ENCODE measurements around the gene VPS9D1. TPM values are rescaled to one million over a fixed set of nuclear protein-coding genes. Genes with fewer than 3 reads are reported as not detected.

Gene VPS9D1
- total RNA-seq, 3 donors from 2014 or later: 2.2 to 4.8 (median 2.9) TPM

DNA sequence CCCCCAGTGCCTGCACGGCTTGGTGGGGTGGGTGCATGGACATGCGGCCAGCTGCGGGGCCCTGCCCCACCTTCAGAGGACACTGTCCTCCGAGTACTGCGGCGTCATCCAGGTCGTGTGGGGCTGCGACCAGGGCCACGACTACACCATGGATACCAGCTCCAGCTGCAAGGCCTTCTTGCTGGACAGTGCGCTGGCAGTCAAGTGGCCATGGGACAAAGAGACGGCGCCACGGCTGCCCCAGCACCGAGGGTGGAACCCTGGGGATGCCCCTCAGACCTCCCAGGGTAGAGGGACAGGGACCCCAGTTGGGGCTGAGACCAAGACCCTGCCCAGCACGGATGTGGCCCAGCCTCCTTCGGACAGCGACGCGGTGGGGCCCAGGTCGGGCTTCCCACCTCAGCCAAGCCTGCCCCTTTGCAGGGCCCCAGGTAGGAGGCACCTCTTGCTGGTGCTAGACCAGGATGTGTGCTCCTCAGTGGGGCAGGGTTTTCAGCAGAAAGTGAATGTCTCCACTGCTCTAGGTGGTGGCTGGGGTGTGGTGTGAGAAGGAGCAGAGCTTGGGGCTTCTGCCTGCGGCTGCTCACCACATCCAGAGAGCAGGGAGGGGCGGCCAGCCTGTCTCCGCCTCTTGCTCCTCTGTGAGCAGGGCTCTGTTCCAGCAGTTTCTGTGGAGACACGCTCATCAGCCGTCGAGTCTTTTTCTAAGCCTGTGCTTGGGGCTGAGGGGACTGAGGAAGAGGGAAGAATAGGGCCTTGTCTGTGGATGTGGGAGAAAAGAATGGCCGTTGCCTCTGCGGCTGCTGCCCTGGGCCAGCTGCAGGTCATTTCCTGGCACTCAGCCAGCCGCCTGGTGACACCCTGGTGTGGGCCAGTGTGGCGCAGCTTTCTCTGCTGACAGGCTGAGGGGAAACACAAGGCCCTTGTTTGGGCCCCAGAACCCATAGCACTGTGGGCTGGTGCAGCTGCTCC lies 2.9 kb upstream of the VPS9D1 start:
- H3K4me3 Mint-ChIP-seq: peak overlapping the region; percentile 88
- ATAC-seq (peak; percentile 21 to 22), DNase-seq (peak; percentile 65)
- H3K36me3 Mint-ChIP-seq (ENCODE audit: insufficient read depth): peaks cover 19% of the 10 kb centered on the region
- no peaks in the 10 kb centered on the region for H3K27me3 Mint-ChIP-seq (ENCODE audit: low read depth)
- H3K4me1 Mint-ChIP-seq (ENCODE audit: low read depth): peaks cover 54% of the 10 kb centered on the region
- H3K9me3 Mint-ChIP-seq: no peaks in the 10 kb centered on the region

DNA sequence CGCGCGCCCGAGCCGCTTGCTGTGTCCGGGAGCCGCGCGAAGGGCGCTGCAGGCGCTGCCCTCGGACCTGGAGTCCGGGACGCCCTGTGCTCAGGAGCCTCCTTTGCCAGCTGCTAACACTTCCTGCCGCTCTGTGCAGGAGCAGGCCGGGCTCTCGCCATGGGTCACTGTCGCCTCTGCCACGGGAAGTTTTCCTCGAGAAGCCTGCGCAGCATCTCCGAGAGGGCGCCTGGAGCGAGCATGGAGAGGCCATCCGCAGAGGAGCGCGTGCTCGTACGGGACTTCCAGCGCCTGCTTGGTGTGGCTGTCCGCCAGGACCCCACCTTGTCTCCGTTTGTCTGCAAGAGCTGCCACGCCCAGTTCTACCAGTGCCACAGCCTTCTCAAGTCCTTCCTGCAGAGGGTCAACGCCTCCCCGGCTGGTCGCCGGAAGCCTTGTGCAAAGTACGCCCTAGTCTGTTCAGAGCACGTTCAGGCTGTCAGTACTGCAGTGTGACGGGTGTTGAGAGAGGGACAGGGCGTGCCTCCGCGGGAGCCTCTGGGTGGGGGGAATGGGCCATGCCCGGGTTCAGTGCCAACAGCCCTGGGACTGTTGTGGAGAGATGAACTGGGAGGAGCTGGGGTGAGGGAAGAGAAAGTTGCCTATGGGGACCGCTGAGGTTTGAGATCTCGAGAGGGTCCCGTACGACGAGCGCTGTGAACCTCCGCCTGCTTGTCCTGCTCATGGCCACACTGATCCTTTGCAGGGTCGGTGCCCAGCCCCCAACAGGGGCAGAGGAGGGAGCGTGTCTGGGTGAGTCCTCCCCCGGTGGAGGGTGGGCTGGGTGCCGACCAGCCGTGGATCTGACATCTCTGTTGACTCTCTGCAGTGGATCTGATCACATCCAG lies 1.9 kb upstream of the VPS9D1 start:
- peak overlapping the region; percentile 88 for H3K4me3 Mint-ChIP-seq
- H3K36me3 Mint-ChIP-seq (ENCODE audit: insufficient read depth): peaks cover 20% of the 10 kb centered on the region
- peaks cover 52% of the 10 kb centered on the region for H3K4me1 Mint-ChIP-seq (ENCODE audit: low read depth)
- ATAC-seq (peak; percentile 10 to 15), DNase-seq (peak; percentile 43)
- H3K27me3 Mint-ChIP-seq (ENCODE audit: low read depth): no peaks in the 10 kb centered on the region
- no peaks in the 10 kb centered on the region for H3K9me3 Mint-ChIP-seq

GRCh38 chr16:89721546-89722391 lies 1.1 kb upstream of the VPS9D1 start:
- peaks cover 12% of the 10 kb centered on the region for H3K36me3 Mint-ChIP-seq (ENCODE audit: insufficient read depth)
- peak overlapping the region; percentile 88 for H3K4me3 Mint-ChIP-seq
- DNase-seq (peak; percentile 86), ATAC-seq (peak; percentile 39 to 42)
- H3K27me3 Mint-ChIP-seq (ENCODE audit: low read depth): no peaks in the 10 kb centered on the region
- H3K9me3 Mint-ChIP-seq: no peaks in the 10 kb centered on the region
- peaks cover 43% of the 10 kb centered on the region for H3K4me1 Mint-ChIP-seq (ENCODE audit: low read depth)

DNA sequence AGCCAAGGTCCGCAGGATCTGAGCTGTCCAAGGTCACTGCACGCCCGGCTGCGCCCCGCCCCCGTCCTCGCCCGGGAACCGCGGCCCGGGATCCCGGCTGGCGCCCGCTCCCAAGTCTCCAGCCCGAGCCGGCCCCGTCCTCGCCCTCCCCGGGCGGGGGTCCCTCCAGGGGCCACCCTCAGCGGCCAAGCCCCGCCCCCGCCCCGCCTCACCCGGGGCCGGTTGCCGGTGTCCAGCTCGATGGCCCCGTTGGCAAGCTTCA lies 216 bp downstream of the VPS9D1 start:
- DNase-seq (peak; percentile 24), ATAC-seq (peak in 1 of 2 donors; percentile 0)
- Mint-ChIP-seq H3K4me3 (peak overlapping the region; percentile 79), H3K4me1 (ENCODE audit: low read depth) (peaks cover 40% of the 10 kb centered on the region), H3K27me3 (ENCODE audit: low read depth) (no peaks in the 10 kb centered on the region), H3K36me3 (ENCODE audit: insufficient read depth) (peaks cover 12% of the 10 kb centered on the region), H3K9me3 (no peaks in the 10 kb centered on the region)

- ATAC-seq: no peak
- no peak for DNase-seq
- Mint-ChIP-seq H3K4me3 (no peak overlapping the region), H3K27me3 (ENCODE audit: low read depth) (no peaks in the 10 kb centered on the region), H3K36me3 (ENCODE audit: insufficient read depth) (peaks cover 9% of the 10 kb centered on the region), H3K4me1 (ENCODE audit: low read depth) (peaks cover 21% of the 10 kb centered on the region), H3K9me3 (no peaks in the 10 kb centered on the region)
Measured at GRCh38 chr16:89717688-89718505, 2.8 kb downstream of the VPS9D1 start.

DNA sequence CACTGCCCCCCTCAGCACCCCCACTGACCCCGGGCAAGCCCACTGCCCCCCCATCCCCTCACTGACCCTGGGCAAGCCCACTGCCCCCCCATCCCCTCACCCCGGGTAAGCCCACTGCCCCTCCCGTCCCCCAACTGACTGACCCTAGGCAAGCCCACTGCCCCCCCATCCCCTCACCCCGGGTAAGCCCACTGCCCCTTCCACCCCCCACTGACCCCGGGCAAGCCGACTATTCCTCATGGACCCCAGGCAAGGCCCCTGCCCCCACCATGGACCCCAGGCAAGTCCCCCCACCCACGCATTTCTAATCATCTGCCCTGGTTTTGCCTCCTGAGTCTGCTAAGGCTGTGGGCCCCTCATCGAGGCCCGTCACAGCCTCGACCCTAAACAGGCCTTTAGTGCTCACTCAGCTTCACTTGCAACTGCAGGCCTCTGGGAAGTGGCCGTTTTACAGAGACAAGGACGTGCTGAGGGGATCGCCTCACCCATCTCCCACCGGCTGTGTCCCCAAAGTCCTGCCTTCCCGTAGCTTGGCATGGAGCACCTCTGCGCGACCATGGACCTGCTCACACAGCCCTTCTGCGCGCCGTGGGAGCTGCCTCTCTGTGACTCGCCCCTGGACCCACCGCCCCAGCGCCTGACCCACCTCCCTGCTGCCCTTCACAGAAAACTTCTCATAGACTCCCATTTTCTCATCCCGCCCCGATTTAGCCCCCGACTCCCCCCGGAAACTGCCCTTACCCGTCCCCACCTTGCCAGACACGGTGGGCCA lies 3.6 kb downstream of the VPS9D1 start:
- H3K36me3 Mint-ChIP-seq (ENCODE audit: insufficient read depth): peaks cover 6% of the 10 kb centered on the region
- H3K9me3 Mint-ChIP-seq: no peaks in the 10 kb centered on the region
- no peak overlapping the region for H3K4me3 Mint-ChIP-seq
- no peaks in the 10 kb centered on the region for H3K27me3 Mint-ChIP-seq (ENCODE audit: low read depth)
- DNase-seq (no peak), ATAC-seq (no peak)
- peaks cover 16% of the 10 kb centered on the region for H3K4me1 Mint-ChIP-seq (ENCODE audit: low read depth)

DNA sequence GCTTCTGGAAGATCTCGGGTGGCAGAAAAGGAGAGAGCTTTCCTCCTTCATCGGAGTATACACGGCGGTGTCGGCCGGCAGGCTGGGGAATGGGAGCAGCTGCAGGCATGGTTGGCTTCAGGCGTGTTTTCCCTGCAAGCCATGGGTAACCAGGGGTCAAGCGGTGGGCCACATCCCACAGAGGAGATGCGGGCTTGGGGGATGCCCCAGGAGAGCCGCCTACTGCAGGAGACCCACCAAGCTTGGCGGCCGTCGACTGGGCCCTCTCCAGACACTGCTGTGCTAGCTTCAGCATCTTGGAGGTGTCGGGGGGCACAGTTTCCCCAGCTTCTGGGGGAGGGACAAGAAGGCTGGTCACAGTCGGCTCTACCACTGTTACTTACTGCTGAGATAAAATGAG lies 4.2 kb downstream of the VPS9D1 start:
- no peak overlapping the region for H3K4me3 Mint-ChIP-seq
- no peaks in the 10 kb centered on the region for H3K27me3 Mint-ChIP-seq (ENCODE audit: low read depth)
- ATAC-seq (no peak), DNase-seq (no peak)
- H3K9me3 Mint-ChIP-seq: no peaks in the 10 kb centered on the region
- H3K36me3 Mint-ChIP-seq (ENCODE audit: insufficient read depth): peaks cover 6% of the 10 kb centered on the region
- peaks cover 16% of the 10 kb centered on the region for H3K4me1 Mint-ChIP-seq (ENCODE audit: low read depth)

DNA sequence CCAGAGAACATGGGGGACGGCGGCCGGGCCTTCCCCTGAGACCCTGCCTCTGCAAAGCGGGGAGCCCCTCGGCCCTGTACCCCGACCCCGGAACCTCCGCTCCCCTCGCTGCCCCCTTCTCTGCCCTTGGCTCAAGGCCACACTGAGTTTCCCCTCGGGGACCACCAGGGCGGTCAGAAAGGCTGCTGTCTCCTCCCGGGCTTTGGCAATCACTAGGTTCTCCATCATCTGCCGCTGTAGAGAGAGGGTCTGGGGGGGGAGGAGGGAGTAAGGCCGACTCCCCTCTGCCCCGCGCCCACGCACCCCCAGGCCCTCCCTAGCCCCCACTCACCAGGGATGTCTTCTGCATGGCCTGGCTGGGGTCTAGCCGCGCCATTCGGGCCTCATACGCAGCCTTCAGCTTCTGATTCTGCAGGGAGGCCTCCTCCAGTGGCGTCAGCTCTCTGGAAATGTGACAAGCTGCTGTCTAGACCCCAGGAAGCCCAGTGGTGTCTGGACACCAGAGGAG lies 8.4 kb downstream of the VPS9D1 start:
- no peaks in the 10 kb centered on the region for H3K9me3 Mint-ChIP-seq
- no peaks in the 10 kb centered on the region for H3K27me3 Mint-ChIP-seq (ENCODE audit: low read depth)
- H3K4me1 Mint-ChIP-seq (ENCODE audit: low read depth): no peaks in the 10 kb centered on the region
- DNase-seq (no peak), ATAC-seq (peak in 1 of 2 donors; percentile 20)
- peaks cover 3% of the 10 kb centered on the region for H3K36me3 Mint-ChIP-seq (ENCODE audit: insufficient read depth)
- peak overlapping the region; percentile 80 for H3K4me3 Mint-ChIP-seq

- Mint-ChIP-seq H3K4me3 (peak overlapping the region; percentile 80), H3K36me3 (ENCODE audit: insufficient read depth) (peaks cover 3% of the 10 kb centered on the region), H3K9me3 (no peaks in the 10 kb centered on the region), H3K27me3 (ENCODE audit: low read depth) (no peaks in the 10 kb centered on the region), H3K4me1 (ENCODE audit: low read depth) (no peaks in the 10 kb centered on the region)
- DNase-seq (peak; percentile 81), ATAC-seq (peak; percentile 84 to 85)
Measured at GRCh38 chr16:89711601-89712273, 9.0 kb downstream of the VPS9D1 start.

DNA sequence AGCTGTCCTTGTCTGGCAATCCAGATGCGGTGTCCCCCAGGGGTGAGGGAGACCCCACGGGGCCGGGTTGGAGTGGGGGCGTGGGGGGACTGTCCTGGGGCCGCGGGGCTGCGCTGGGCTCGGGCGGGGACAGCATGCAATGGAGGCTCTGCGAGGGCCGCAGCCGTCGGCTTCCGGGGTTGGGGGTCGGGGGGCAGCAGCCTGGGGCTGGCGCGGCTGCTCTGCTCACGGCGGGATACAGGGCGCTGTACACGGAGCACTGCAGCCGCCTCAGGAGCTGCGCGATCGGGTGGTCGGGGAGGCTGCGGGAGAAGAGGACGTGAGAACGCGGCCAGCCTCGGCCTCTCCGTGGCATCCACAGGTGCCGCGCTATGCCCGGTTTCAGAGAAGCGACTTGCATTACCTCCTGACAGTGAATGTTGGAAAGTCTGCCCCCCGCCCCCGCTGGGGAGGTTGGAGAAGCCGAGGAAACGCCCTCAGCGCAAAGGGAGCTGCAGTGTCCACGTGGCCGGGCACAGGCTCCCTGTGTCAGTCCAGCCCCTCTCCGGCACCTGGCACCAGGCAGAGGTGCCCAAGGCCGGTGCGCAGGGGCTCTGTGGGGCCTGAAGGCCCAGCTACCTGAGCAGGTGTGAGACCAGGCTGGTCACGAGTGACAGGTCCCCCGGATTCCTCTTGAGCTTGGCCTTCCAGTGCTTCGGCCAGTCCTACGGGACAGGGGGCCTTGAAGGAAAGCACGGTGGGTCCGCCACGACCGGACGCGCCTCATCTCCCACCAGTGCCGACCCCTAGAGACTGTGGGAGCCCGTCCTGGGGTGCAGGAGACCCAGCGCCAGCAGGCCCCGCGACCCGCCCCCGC lies 9.8 kb downstream of the VPS9D1 start:
- Mint-ChIP-seq H3K4me3 (no peak overlapping the region), H3K27me3 (ENCODE audit: low read depth) (no peaks in the 10 kb centered on the region), H3K9me3 (no peaks in the 10 kb centered on the region), H3K36me3 (ENCODE audit: insufficient read depth) (peaks cover 3% of the 10 kb centered on the region), H3K4me1 (ENCODE audit: low read depth) (peaks cover 6% of the 10 kb centered on the region)
- no peak for DNase-seq
- ATAC-seq: peak in 1 of 2 donors; percentile 2

DNA sequence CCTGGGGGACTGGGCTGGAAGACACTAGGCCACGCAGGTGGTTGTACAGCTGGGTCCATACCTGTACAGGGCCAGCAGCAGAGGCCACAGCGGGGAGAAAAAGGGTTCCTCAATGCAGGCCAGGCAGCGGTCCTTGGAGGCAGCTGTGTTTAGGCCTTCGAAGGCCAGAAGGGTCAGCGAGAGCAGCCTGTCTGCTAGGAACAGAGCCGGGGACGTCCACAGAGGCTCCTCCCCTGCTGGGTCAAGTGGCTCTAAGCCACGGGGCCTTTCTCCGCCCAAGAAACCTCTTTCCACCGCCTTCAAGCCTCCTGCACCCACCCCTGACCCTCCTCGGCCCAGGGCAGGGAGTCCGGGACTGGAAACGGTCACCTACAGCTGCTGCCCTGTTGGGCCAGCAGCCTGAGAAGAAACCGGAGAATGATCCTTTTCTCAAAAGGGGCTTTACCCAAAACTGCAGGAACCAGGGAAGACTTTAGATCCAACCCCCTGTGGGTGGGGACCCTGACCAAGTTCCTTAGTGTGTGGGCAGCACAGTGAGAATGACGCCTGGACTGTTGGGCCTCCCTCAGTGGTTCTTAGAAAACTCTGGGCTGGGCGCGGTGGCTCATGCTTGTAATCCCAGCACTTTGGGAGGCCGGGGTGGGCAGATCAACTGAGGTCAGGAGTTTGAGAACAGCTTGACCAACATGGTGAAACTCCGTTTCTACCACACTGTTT lies 10.8 kb downstream of the VPS9D1 start:
- ATAC-seq: no peak
- Mint-ChIP-seq H3K36me3 (ENCODE audit: insufficient read depth) (peaks cover 3% of the 10 kb centered on the region), H3K4me3 (peak overlapping the region; percentile 40), H3K9me3 (no peaks in the 10 kb centered on the region), H3K4me1 (ENCODE audit: low read depth) (peaks cover 8% of the 10 kb centered on the region), H3K27me3 (ENCODE audit: low read depth) (no peaks in the 10 kb centered on the region)
- DNase-seq: no peak

Data from activated T-cell treated with anti-CD3 and anti-CD28 coated beads, Interleukin-2, amount 50 U/mL, for 4 hours (primary cell).